NOMO-1 treated with DMSO at 0.1 percent for 48 hours (cell line): ENCODE data around the gene SPO11.

Experiments
- DNase-seq: peaks from one replicate; lab custom pipeline; 2025; ENCODE audit not compliant: unreplicated experiment; lab: John Stamatoyannopoulos, UW

The SPO11 gene

GRCh38 chr20:57389695-57390603 is 60.3 kb downstream of the SPO11 start:
- no peak for DNase-seq

DNA sequence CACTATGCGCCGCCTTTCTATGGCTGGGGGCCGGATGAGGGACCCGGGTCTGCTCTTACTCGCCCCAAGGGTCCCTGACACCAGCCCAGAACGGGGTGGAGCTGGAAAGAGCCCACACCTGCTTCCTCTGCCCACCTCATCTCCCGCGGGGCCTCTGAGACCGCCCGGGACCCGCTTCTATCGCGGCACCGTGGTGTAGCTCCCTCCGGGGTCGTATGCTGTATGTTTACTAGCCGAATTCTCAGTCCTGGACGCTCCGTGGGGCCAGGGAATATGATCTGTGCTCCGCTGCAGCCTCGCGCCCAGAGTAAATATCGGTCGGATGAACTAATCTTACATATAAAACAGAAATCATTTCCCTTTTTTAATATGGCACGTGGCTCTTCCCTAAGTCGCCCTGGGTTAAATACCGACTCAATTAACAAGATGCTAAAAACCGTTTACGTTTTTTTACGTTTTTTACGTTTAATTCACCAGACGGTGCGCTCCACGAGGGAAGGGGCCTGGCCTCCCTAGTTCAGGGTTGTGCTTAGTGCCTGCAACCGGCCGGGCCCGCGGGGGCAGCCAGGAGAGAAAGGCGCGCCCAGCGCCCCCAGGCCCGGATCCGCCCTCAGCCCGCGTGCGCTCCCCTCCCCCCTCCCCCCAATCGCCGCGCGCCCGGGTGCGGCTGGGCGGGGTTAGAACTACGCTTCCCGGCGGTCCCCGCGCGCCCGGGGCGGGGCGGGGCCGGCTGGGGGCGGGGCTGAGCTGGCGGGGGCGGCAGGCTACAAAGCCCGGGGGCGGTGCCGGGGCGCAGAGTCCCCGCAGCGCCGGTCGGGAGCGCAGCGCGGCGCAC is 61.2 kb downstream of the SPO11 start, which contains the start of gene RBM38:
RBM38 (plus strand) TSS at position 793 of the 835 bp plus-strand sequence. CDS start 186 bp downstream, outside the sequence.
- peak; percentile 64 for DNase-seq

DNA sequence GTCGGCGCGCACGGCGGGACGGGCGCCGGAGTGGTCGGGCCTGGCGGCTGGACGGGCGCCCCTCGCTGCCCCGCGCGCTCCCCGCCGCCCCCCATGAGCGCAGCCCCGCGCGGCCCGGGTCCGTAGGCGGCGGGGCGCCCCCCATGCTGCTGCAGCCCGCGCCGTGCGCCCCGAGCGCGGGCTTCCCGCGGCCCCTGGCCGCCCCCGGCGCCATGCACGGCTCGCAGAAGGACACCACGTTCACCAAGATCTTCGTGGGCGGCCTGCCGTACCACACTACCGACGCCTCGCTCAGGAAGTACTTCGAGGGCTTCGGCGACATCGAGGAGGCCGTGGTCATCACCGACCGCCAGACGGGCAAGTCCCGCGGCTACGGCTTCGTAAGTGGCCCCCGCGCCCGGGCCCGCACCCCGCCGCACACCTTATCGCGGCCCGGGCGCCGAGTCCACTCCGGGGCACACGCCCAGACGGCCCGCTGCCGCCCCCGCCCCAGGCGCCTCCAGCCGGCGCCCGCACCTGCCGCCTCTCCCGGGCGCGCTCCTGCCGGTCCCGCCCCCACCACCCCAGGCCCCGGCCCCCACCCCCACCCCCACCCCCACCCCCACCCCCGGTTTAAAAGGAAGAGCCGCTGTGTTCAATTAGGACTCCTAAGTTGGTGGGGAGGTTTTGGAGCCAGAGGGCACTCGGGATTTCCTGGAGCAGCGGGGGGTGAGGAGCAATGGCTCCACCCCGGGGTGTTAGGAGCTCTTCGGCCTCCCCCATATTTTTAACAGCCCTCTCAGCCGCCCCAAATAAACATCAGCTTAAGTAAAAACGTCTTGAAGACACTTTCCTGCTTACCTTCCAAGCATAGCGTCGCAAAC is 62.1 kb downstream of the SPO11 start:
- peak; percentile 11 for DNase-seq

GRCh38 chr20:57392512-57393271 is 63.1 kb downstream of the SPO11 start:
- DNase-seq, result peak; percentile 17
